ENCODE results near the gene SLC22A23.

SLC22A23 gene

DNA sequence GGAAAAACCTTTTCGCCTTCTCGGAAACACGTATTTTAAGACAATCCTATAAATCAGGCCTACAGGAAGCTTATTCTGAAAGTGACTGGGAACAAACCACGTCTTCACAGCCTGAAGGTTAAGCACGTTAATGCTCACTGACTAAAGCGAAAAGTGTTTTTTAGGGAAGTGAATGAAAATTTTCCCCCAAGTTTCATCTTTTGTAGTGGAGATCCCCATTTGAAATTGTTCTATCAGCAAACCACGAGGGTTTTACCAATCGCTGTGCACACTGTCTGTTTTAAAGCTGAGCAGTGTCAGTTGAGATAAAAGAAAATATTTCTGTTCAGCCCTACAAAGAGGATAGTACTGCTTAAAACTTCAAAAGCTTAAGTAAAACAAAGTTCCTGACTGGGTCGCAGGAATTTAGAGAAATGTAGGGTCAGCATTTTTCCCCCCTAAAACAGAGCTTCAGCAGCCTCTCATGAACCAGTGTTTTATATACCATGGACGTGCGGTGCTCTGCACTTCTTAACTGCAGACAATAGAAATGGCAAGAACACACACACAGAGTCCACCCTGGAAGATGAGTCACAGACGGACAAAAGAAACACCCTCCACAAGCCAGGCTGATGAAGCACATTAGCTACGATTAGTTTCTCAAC, 34.9 kb downstream of the SLC22A23 start:
- no peak for DNase-seq (ENCODE audit: low read depth)

DNA sequence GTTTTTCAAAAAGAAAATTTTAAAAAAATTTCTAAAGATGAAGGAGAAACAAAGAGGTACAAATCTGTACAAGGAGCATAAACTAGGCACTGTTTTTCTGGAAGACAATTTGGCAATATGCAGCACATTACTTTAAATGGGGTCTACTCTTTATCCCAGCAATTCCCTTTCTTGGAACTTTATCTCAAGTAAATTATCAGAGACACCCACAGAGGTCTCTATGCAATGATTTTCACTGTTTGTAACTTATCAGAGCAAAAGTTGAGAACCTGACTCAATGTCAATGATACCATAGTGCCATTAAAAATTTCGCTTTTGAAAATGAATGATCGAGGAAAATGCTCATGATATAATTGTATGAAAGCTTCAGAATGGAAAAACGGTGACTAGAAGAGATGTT, 35.7 kb downstream of the SLC22A23 start:
- no peak for DNase-seq (ENCODE audit: low read depth)

DNA sequence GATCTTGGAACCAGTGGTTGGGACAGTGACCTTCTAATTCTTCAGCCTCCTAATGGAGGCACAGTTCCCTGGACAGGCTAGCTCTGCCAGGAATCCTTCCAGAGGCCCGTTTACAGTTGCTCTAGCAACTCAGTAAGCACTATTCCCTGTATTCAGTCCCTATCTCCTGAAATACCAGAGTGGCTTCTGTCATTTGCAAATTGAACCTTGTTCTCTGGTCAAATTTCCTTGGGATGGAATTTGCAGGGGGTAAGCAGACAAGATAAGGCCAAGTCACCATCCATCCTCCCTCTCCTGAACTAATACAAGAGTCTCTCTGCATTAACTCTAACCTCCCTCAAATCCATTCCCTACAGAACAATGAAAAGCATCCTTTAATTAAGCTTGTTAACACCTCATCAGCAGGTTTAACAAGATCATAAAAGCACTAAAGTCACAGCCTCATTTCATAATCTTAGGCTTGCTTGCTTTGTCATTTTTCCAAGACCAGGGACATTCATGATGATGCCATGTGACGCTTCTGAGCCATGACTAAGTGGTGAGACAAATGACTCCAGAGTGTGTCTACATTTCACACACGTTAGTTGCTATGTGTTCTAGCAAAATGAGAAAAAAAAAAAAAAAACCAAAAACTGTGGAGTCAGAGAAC, 37.1 kb downstream of the SLC22A23 start:
- no peak for DNase-seq (ENCODE audit: low read depth)

DNA sequence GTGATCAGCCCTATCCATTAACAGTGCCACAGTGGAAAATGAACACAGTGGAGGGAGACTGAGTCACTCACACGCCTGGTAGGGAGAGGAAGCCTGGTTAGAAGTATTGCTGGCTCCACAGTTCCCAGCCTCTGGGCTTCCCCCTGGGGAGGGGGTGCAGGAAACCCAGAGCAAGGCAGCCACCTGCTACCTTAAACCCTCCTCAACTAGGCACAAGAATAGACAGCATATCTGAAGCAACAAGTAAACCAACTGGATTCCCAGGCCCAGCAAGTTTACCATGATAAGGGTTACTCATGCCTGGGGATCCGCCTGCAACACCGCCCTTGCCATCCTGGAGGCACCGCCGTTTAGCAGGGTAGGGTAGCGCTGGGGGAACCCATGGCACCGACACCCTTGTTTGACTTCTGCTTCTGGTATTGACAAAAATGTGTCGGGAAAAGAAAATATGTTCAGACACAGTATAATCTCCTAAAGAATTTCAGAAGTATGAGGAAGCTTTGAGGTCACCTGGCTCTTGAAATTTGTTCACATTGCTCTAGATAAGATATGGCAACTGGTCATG, 38.3 kb downstream of the SLC22A23 start:
- no peak for DNase-seq (ENCODE audit: low read depth)

DNA sequence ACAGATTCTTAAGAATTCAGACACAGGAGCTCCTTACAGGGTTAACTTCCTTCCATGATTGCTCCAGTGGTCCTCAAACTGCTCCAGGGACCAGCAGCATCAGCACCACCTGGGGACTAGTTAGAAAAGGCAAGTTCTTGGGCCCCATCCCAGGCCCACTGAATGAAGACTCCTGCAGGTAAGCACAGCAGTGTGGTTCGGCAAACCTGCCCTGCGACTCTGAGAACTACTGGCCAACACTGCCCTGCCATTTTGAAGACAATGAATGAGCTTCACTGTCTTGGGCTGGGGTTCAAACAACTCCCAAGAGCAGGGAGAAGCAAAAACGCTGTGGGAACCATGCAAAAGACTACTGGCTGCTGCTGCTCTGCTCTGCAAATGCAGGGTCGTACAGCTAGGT, 39.4 kb downstream of the SLC22A23 start:
- DNase-seq (ENCODE audit: low read depth), result no peak

DNA sequence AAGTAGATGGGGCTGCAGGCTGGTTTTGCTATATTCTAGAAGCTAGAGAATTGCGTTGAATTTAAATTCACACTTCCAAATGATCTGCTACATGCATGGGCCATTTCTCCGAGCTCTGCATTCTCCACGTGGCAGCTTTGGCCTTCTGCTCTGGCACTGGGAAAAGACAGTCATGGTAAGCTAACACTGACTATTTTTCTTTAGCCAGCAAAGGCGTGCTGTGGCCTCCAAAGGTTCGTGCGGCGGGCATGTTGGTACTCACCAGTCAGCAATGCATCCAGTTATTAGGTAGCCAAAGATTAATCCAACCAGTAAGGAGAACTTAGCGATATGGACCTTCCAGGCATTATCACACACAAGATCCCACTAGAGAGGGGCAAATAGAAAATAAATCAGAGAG, 41.4 kb downstream of the SLC22A23 start:
- DNase-seq (ENCODE audit: low read depth), result no peak

DNA sequence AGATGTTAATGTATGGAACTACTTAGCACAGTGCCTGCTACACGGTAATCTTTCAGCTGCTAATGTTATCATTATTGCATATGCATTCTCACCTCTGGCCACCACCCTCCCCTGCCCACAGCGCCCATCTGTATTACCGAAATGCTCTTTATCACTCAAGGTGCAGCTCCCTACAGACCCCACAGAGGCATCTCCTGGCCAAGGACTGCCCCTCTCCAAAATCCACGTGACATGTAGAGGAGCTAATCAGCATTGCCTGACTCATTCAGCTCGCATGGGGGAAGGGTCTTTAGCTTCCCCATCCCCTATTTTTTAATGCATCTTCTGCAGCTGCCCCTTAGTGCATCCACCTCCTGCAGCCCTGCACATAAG, 41.8 kb downstream of the SLC22A23 start:
- DNase-seq (ENCODE audit: low read depth), result no peak

DNA sequence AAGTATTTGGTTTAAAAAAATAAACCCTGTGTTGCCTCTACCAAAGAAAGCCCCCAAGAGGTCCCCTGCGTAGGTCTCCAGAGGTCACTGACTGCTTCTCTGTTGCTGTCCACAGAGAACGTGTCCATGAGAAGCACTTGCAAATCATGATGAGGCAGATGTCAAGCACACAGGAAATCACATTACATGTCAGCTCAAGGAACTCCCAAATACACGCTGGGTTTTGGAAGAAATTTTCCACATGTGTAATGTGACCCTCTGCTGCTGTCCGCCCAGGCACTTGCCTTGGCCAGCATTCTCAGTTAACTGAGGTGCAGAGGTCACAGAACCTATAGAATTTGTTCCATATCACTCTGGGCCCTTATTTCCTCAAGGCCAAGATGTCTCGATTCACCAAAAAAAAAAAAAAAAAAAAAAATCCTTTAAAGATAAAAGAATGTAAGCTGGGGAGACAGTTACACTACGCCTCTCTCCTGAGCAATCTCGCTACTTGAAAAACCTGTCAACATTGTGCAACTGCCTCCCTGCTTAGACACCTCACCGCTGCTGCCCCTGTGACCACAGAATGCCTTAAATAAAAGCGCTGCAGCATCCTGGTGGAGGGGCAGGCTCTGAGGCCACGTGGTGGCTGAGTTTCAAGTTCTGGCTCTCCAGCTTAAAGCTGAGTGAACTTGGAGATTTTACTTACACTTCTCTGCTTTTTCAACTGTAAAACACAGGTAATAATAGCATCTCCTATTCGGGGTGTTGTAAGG, 42.3 kb downstream of the SLC22A23 start:
- no peak for DNase-seq (ENCODE audit: low read depth)

DNA sequence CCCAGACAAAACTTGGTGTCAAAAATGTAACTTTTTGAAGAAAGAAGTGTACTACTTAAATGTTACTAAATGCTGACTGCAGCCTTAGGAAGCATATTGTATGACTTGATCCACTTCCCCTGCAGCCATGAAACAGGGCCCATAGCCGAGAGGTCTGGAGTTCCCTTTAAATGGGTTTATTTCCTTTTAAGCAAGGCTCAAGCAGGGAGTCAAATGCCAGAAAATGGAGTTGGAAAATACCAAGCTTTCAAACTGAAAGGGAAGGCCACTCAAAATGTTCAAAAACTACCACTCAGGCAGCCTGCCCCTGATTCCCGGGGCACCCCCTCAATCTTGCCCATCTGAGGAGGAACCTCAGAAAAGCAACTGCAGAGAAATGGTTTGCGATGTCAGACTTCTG, 43.3 kb downstream of the SLC22A23 start:
- no peak for DNase-seq (ENCODE audit: low read depth)

DNA sequence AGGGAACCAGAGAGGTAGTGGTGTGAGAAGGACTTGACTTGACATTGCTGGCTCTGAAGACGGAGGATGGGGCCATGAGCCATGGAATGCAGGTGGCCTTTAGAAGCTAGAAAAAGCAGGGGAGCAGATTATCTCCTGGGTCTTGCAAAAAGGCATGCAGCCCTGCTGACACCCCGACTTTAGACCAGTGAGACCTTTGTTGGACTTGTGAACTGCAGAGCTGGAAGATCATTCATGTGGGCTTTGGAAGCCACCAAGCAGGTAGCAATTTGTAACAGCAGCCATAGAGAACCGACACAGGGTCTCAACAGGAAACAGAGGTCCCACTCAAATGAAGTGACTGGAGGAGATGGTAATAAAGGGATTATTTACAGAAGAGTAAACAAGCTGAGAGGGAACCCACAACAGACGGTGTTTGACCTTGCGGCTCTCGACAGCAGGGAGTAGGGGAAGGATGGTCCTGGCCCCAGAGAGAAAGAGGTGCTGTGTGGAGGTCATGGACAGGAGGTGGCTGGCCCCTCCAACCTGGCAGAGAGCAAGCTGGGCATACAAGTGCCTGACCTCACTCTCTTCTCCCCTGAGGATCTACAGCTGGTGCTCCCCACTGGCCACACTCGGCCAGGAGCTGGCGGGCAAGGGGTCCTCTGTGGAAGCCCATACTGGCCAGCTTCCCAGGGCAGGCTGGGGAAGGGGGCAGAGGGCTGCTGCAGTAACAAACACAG, 43.9 kb downstream of the SLC22A23 start:
- no peak for DNase-seq (ENCODE audit: low read depth)

DNA sequence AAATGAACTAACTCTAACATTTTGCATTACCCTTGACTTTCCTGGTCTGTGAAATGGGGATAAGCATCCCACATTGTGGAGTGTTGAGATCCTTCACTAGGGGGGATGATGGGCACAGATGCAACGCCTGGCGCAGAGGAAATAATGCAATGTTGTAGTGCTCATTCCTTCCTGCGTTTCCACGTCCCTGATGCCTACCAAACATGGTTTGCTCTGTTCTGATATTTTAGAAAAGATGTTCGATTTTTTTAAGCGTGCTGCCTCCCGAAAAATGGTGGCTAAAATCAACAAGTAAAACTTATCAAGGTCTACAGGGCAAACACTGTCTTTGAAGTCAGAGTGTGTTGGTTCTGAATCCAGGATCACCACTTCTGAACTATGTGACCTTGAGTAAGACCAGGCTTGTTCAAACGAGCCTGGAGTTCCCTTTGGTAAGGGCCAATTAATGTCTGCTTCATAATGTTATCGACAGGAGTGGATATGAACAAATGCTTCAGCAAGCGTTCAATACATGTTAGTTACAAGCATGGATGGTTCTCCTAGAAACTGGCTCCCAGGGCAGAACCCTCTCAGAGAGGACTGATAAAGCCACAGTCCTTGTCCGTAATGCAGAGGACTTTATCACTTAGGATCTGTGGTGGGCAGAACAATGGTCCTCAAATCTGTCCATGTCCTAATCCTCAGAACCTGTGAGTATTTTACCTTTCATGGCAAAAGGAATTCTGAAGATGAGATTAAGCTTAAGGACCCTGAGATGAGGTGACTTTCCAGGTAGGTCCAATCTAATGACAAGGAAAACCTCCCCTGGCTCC, 44.7 kb downstream of the SLC22A23 start:
- no peak for DNase-seq (ENCODE audit: low read depth)

DNA sequence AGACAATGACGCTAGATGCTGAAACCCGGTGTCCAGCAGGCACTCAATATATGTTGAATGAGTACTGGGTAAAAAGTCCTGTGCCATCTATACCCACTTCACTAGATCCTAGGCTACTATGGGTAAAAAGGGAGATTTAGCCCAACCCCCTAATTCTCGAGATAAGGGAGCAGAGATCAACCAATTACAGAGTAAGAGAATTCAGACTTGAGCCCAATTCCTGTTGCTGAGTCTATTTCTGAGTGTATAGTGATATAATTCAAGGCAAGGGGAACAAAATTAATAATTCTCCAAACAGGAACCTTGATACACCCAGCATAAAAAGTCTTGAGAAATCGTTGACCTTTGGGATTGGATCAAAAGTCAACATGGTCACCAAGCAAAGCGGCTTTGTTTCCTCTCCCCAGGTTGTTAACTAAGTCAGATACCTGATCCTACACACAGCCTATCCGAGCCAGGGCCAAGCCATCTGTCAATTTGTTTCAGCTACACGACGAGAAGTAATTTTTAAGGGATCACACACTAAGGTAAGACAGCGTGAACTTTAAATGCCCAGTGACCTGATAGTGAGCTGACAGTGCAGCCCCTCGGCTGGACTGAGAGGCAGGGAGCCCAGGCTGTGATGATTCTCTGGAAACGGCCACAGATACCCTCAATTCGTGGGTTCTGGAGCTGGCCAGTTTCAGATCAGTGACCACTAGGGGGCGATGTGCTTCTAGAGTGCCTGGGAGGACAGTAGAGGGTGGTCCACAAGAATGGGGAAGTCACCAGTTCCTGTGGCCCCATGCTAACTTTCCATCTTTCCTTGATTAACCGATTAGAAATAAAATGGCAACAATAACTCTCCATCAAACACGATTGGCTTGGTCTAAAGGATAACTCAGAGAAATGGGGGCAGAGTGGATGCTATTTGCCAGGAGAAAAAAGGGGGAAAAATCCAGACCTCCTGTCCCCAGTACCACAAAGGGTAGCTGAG, 46.2 kb downstream of the SLC22A23 start:
- peak; percentile 62 for DNase-seq (ENCODE audit: low read depth)

DNA sequence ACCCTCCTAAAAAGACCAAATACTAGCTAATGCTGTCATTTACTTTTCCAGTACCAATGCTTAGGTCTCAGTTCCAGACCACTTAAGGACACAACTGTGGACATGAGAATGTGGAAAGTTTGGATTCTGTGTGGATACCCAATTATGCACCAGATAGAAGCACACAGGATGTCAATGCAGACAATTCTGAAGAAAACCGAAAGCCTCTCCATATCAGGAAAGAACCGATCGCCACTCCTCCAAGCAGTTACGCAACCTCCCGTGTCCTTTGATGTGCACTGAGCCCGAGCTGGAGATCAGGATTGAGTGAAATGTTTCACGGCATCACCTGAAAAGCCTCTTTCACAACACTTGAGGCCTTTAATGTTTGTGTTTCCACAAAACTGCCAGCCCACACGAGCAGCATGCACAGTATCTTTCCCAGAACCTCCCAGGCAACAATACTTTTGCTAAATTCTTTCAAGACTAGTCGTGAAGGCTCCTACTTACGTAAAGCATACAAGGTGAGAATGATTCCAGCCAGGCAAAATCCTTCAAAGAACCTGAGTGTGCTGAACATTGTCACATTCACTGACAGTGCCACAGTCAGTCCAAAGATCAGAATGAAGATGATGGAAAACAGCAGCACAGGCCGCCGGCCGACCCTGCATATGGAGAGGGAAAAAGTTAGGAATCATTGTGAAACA, 47.0 kb downstream of the SLC22A23 start:
- no peak for DNase-seq (ENCODE audit: low read depth)

DNA sequence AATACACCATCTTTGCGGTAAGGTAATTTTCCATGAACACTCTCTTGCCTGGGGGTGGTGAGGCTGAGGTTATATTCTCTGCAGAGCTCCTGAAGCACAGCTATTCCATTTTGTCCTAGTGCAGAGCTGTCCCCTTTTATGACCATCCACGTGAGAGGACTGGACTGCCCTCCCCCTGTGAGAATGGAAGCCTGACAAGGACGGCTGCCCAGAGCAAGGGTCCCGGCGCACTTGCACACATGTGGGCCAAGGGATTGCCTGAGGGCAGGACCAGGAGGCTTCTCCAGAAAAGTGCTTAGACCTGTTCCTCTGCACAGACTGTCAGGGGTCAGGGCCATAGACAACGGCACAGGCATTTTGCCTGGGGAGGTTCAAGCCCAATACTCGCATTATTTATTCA, 48.2 kb downstream of the SLC22A23 start:
- no peak for DNase-seq (ENCODE audit: low read depth)

DNA sequence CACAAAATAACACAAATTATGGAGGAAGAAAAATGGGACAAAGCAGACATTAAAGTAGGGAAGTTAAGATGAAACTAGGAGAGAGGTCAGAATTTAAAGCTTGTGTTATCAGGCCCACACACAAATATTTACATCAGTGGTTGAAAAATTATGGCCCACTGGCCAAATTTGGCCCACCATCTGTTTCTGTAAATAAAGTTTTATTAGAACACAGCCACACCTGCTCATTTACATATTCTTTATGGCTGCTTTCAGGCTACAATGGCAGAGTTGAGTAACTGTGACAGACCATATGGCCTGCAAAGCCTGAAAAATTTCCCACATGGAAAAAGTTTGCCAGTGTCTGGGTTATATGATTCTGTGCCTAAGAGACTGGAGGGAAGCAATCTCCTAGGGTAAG, 49.0 kb downstream of the SLC22A23 start:
- DNase-seq (ENCODE audit: low read depth), result no peak

DNA sequence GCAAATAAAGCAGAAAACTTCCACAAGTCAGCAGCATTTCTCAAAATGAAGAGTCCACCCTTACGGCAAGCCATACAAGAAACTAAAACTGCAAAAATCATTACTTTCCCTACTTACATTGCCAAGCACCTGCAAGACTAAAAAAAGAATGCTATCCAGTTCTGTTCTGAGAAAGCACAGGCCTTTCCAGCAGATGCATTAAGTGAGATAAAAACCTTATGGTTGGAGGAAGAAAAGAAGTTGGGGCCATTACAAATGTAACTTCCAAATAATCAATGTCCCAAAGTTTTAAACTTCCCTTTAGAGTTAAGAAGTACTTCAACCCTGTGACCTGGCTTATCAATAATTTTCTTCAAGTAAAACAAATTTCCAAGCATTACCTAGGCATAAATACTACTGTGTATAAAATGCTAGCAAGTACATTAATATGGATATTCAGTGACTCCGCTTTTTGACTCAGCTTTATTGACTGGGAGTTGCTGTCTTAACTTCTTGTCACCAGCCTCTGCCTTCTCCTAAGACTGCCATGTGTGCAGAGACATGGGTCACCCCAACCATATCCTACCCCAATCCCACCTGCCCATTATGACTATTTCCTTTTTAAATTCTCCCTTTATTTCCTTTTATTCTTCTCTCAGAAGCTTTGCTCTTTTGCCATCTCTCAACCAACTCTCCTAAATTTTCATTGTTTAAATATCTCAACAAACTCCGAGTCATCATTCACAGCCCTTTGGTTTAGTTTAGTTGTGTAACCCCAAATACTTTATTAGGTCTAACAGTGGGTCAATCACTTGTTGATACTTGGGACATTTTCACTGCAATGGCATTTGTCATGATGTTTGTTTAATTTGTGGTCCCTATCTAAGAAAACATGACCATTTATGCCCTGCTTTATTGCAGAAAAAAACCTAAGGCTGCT, 49.7 kb downstream of the SLC22A23 start:
- DNase-seq (ENCODE audit: low read depth), result no peak

DNA sequence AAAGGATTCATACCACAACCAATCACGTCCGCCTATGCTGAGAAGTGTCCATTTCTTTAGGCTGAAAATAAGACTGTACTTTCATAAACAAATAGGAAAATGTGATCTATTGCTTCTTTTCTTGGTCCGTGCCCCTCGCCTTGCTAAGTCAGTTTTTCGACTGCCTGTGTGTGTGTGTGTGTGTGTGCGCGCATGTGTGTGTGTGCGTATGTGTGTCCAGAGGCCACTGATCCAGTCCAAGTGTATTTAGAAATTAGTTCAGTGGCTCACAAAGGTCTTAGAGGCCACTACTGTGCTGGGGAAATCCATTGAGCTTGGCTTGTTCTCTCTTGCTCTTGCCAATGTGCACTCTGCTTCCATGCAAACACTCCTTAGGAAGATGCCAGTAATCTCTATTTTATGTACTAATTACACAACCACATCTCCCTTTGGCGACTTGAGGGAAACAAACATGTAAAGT, 50.5 kb downstream of the SLC22A23 start:
- no peak for DNase-seq (ENCODE audit: low read depth)

DNA sequence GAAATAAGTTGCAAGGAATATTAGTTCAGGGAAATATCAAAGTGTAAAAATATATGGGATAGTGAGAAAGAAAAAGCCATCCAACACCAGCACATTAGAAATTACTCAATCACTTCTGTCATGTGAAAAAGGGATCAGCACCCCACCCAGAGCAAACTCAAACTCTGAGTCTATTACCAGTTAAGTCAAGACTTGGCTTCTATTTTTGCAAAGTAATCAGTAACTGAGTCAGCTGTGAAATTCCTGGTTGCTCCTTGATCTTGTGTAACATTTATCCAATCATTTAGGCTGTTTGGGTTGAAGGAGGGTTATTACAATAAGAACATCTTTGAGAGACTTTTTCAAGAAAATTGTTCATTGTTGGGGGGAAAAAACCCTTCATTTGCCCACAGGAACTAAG, 51.2 kb downstream of the SLC22A23 start:
- no peak for DNase-seq (ENCODE audit: low read depth)

DNA sequence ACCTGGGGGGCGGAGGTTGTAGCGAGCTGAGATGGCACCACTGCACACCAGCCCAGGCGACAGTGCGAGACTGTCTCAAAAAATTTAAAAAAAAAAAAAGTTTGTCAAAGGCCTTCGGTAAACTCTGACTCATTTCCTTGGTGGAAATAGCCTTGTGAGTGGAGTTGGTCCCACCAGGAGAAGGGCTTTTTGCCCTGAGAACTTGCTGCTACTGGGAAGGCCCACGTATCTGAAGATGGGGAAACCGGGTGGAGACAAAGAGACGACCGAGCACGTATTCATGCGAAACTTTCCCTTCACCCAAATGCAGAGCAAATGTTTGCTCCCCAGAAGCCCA, 51.7 kb downstream of the SLC22A23 start:
- DNase-seq (ENCODE audit: low read depth), result no peak

Data from CMK (cell line).